ENCODE measurements around the gene EXOC6B. TPM values are rescaled to one million over a fixed set of nuclear protein-coding genes. Genes with fewer than 3 reads are reported as not detected.
A peak's percentile ranks its signal among the peaks of the same experiment; 100 is the strongest.
"Not testable (repeated sequence)": the region's sequence is repeated elsewhere in the genome, so short reads cannot be mapped to it uniquely, and the experiment has no call there.

Gene EXOC6B
- total RNA-seq, 1 donor: 9.2 TPM

DNA sequence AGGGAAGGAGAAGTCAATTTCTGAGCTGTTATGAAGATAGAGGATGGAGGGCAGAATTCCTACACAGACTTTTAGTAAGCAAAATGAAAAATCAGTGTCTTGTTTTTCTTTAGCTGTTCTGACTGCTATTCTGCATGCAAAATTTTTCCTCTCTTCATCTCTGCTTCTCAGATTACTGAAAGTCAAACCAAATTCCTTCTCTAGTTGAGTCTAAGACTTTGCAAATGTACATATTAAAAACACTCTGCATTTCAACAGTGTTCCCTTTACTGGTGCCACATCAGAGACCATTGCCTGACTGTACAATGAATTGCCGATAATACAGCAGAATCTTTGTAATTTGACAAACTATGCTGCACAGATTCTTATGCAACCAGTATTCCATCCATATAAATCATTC is 198.8 kb downstream of the EXOC6B start:
- no peak for DNase-seq (ENCODE audit: low read depth in 2 of 3, low spot score in 2 of 3)

DNA sequence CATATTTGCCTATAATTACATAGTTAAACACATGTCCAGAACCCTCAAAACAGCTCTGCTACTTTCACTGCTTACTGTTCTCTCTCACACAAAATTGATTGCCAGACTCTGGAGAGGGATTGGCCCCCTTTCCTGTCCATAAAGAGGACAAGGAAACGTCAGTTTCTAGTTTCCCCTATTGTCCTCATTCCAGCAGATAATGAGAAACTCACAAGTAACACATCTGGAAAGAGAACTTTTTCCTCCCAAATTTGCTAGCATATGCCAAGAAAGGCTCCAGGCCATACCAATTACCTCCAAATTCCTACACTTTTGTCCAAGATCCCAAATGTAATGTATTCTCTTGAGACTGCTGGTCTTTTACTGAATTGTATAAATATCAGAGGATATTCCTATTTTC is 200.5 kb downstream of the EXOC6B start:
- DNase-seq (ENCODE audit: low read depth in 2 of 3, low spot score in 2 of 3): no peak

DNA sequence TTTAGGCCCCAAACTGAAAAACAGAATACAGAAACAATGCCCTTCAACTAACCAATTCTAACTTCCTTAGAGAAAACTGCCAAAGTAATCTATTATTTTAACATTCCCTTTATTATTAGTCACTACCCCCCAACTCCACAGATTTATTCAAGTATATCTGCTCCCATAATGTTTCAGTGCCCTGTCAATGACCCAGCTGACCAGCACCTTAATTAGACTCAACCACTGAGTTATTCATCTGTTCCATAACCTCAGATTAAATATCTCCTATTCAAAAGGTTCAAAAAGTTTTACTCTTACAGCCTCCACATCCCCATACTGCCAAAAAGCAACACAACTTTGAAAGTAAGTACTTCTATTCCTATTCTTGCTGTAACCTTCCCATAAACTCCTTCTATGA is 202.4 kb downstream of the EXOC6B start:
- DNase-seq (ENCODE audit: low read depth in 2 of 3, low spot score in 2 of 3): no peak

DNA sequence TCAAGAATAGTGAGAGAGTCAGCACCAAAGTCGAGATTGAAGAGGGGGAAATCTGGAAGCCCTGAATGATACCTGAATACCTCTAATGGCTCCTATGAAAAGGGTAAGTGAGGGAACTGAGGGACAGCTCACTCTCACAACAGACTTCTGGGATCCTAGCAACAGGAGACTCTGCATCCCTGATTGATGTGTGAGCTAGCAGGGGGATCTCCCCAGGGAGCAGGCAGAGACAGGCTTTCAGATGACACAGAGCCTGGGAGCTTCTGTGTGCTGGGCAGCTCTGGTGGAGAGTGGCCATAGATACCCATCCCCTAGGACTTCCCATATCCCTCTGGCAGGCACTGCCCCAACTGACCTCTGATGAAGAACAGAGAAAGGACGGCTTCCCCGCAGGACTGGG is 206.2 kb downstream of the EXOC6B start:
- DNase-seq (ENCODE audit: low read depth in 2 of 3, low spot score in 2 of 3): no peak

DNA sequence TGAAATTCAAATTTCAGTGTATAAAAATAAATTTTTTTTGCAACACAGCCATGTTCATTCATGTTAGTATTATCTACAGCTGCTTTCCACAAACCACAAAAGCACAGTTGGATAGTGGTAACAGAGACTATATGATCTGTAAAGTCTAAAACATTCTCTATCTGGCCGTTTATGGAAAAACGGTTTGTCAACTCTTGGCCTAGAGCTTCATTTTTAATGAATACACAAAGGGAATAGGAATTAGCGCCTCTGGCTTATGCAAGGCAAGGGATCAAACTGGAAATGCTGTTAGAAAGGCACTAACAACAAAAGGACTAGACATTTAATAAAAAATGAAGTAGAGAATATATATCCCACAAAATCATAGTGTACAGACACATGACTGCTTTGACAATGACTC is 211.9 kb downstream of the EXOC6B start:
- no peak for DNase-seq (ENCODE audit: low read depth in 2 of 3, low spot score in 2 of 3)

DNA sequence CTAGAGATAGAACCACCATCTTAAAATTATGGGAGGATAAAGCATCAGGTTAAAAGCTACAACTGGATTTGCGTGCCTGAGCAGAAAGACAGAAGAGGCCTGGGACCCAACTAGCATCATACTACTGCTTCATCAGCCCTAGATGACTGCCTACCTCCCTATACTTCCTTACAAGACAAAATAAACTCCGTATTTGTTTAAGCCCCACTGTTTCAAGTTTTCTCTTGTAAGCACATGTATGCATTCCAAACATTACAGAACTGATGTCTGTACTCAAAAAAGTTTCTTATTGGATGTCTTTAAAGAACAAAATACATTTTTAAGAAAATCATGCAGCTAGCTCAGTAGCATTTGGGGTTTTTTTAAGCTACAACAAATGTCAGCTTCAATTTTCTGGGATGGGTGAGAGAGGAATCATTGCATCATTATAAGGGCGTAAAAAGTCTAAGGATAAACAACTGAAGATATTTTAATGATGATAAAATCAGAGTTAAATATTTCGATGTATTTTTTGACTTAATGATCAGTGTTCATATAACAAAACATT is 213.1 kb downstream of the EXOC6B start:
- DNase-seq (ENCODE audit: low read depth in 2 of 3, low spot score in 2 of 3): no peak

DNA sequence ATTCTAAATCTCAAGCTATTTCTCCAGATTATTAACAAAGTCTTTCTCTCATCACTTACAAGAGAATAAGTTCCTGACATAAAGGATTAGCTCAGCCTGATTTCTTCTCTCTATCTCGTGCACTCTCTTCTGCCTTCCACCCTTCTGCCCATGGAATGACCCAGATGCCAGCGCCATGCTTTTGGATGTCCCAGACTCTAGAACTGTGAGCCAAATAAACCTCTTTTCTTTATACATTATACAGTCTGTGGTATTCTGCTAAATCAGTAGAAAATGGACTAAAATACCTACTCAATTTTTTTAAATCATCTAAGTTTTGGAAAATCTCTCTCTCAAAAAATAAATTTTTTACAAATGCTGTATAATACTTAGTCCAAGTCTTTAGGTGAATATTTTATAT is 218.6 kb downstream of the EXOC6B start:
- no peak for DNase-seq (ENCODE audit: low read depth in 2 of 3, low spot score in 2 of 3)

DNA sequence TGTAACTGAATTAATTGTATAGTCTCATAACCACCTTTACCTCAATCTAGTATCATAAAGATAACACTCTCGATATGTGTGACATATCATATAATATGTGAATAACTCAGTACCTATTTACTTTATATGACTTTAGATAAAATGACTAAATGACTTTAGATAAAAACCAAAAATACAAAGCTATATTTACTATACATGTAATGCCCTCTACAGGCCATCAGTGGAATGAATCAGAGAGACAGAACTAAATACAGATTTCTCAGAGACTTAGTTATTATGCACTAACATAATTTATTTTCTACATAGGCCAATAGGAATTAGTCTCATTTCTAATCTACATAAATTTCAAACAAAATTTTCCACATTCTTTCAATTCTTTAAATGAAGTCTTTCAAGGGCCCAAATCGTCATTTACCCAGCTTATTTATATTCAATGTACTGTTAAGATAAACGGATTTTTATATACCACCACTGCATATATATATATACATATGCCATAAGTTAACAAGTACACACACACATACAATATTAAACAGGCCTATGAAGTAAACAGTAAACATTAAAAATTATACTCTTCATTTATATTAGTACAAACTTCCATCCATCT is 219.9 kb downstream of the EXOC6B start:
- peak in 2 of 3 donors; percentile 0 to 24 for DNase-seq (ENCODE audit: low read depth in 2 of 3, low spot score in 2 of 3)

DNA sequence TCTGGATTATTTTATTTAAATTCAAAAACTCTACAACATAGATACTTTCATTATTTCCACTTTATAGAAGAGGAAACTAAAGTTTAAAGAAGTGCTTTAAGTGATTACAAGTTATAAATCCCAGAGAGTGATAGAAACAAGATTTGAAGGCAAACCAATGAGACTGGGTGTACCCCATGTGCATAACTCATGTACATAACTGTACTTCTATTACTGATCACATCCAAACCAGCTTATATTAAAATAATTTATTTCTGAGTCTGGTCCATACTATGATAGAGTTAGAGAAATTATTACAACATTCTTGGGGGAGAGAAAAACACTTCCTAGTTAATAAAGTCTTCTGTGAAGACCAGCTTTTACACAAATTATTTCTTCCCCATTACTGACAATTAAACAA is 221.4 kb downstream of the EXOC6B start:
- DNase-seq (ENCODE audit: low read depth in 2 of 3, low spot score in 2 of 3): no peak

DNA sequence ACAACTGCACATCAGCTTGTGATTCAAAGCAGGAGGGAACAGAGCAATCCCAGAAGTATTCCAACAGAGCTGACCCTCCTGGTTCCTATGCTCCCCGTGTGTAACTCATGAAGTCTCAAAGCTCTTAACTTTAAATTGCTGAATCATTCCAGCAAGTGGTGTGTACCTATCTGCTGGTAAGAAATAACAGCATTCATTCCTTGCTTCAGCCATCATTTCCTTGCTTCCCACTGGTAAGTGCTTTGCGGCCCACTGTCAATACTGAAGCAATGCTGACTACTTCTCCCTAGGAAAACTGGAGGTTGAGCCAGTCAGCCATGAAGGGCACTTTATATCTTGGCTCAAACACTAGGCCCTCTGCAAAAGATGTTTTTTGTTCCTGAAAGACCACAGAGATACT is 222.4 kb downstream of the EXOC6B start:
- no peak for DNase-seq (ENCODE audit: low read depth in 2 of 3, low spot score in 2 of 3)

DNA sequence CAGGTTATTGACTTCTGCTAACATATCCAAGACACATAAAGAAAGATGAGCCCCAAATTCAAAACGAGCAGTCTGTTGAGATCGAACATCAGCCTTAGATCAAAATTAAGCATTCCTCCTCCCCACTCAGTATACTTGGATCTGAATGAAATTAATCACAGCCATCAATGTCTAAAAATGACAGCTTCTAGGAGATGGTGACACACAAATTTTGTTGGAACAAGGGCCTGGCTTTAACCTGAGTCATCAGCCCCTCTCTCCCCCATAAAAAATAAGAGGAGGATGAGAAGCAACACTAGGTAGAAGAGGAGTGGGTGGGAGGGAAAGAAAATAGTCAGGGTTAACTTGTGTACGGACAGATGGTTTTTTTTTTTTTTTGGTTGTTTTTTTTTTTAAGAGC is 223.1 kb downstream of the EXOC6B start:
- DNase-seq (ENCODE audit: low read depth in 2 of 3, low spot score in 2 of 3): no peak

DNA sequence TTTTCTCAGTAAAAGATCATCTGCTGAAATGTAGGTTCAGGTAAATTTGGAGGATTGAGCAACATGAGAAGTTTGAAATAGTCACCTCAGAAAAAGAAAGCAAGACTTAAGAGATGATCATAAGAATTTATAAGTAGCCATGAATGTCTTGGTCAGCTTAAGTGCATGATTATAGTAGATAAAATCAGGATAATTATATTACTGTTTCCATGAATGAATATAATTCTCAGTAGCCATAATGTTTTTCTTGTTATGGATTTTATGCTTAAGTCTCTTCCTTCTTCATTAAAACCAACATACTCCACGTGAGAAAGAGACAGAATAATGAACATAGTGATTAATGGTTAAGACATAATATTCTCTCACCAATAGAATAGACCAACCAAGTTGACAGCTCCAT is 223.7 kb downstream of the EXOC6B start:
- DNase-seq (ENCODE audit: low read depth in 2 of 3, low spot score in 2 of 3): no peak

DNA sequence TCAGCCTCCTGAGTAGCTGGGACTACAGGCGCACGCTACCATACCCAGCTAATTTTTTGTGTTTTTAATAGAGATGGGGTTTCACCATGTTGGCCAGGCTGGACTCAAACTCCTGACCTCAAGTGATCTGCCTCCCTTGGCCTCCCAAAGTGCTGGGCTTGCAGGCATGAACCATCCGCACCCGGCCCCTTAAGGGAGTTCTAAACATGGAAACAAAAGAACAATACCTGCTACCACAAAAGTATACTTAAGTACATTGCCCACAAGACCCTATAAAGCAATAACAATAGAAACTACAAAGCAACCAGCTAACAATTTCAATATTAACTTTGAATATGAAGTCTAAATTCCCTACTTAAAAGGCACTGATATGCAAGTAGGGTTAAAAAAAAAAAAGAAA is 242.0 kb downstream of the EXOC6B start:
- not testable (repeated sequence) for DNase-seq (ENCODE audit: low read depth in 2 of 3, low spot score in 2 of 3)

DNA sequence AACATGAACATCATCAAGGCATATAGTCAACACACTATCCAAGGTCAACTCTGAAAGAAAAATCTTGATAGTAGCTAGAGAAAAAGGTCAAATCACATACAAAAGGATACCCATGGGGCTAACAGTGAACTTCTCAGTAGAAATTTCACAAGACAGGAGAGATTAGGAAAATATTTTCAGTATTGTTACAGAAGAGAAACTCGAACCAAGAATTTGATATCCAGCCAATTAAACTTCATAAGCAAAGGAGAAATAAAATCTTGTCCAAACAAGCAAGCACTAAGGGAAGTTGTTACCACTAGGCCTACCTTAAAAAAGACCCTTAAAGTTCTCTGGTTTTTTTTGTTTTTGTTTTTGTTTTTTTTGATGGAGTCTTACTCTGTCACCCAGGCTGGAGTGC is 242.5 kb downstream of the EXOC6B start:
- DNase-seq (ENCODE audit: low read depth in 2 of 3, low spot score in 2 of 3): no peak

DNA sequence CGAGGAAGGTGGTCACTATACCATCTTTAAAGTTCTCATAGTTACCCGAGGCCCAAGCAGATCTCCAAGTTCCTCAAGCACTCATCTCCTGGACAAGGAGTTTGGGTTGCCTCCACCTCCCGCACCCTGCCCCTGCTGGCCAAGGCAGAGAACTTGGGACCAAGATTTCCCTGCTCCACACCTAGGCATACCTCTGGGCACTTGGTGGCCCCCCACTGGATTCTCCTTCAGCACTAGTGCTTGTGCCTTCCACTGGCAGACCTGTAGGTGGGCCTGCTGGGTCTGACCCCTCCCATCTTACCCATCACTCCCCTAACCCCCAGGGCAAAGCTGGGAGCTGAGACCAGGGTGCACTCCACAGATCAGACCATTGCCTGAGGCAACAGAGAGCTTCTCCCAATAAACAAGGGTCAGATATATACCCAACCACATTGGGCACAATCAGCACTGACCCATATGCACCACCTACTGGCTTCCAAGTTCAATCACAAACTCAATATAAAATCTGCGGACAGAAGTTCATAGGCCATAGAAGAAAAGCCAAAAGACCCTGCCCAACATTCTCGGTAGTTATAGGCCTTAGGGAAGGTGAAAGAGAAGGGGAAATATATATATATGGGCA is 244.2 kb downstream of the EXOC6B start:
- no peak for DNase-seq (ENCODE audit: low read depth in 2 of 3, low spot score in 2 of 3)

DNA sequence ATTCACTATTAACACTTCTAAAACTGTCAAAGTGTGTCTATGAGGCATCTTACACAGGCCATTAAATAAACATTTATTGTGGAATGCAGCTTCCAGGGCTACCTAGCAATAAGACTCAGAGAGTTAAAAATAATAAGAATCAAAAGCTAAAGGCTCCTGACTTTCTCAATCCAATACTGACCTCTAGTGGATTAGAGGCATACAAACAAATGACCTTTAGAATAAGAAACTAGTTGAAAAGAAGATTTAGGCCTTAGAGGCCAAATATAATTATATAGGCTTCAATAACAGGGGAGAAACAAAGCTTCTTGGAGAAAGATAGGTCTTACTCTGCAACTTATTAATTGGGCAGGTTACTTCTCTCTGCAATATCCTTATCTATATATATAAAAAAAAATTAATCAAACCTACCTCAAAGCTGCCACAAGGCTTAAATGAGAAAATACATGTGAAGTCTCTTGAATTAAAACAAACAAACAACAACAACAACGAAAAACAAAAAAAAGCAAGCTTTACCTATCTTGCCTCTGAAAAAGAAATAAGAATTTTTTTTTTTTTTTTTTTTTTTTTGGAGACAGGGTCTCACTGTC is 246.1 kb downstream of the EXOC6B start:
- DNase-seq (ENCODE audit: low read depth in 2 of 3, low spot score in 2 of 3): peak in 2 of 3 donors; percentile 33 to 74

DNA sequence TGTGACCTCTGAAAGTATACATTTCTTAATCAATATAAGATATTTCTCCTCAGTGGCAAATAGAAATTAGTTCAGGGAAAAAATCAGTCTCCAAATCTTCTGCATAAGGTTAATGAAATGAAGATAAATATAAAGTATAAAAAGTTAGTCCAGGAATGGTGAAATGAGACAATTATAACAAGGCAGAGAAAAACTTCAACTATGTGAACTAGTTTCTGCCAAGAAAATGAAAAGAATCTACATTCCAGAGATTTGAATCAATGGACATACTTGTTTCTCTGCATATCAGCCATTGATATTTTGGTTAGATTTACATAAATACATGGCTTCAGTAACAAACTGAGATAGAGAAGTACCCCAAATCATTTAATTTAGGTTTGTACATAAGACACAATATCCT is 249.0 kb downstream of the EXOC6B start:
- no peak for DNase-seq (ENCODE audit: low read depth in 2 of 3, low spot score in 2 of 3)

DNA sequence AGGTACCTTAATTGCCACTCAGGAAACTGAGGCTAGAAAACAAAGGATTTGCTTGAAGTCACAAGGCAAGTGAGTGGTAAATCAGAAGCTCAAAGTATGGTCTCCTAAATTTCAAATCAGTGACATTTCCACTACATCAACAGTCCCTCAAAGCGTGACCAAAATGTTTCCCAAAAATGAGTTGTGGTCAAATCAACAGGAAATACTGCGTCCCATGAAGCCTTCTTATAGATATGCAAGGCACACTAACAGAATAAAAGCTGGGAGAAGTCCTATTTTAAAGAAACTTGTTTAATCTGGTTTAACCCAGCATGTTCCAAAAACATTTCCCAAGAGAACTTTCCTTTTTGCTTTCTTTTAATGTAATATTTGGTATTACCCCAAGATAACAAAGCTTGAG is 249.4 kb downstream of the EXOC6B start:
- DNase-seq (ENCODE audit: low read depth in 2 of 3, low spot score in 2 of 3): no peak

DNA sequence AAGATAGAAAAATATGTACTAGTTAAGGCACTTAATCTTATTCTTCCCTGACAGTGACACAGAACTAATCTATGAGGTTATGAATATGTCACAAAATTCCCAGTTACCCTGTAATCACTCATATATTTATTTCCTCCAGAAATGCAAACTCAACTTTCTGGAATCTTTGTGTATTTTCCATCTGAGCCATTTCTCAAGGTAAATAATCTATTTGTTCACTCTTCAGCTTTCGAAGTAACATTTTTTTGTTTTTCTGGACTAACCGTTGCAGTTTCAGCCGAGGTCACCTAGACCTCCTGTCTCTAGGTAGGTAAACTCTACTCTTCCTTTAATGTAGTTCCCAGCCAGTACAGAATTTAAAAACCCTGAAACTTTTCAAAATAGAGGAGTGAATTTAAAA is 250.9 kb downstream of the EXOC6B start:
- DNase-seq (ENCODE audit: low read depth in 2 of 3, low spot score in 2 of 3): no peak

DNA sequence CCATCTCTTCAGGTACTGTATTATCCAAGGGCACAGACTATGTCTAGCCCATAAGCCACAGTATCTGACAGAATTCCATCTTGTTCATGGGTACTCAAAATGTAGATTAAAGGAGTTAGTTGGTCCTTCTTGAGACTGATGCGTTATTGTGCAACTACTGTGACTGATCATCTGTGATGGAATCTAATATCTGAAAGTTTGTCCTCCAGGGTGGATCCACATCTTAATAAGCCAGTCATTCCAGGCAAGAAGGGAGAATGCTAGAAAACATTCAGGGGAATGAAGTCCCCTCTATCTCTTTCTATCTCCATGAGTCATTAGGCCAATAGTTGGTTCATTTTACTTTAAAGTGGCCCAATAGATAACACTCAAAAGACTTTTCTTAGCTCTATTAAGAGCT is 252.6 kb downstream of the EXOC6B start:
- DNase-seq (ENCODE audit: low read depth in 2 of 3, low spot score in 2 of 3): no peak

DNA sequence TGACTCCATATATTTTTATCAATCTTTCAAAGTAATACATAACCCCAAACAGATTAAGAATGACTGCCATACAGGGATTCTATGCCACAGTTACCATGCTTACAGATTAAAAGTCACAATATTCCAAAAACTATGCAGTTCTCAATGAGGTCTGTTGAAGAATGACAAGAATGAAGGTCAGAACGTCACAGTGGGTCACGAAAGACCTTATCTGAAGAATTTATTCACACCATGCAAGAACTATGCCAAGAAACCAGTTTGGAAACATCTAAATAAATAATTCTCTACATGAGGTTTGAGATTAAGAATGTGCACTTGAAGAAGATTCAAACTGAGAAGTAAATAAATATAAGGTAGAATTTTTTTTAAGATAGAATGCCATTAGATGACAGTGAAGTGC is 253.3 kb downstream of the EXOC6B start:
- DNase-seq (ENCODE audit: low read depth in 2 of 3, low spot score in 2 of 3): no peak

DNA sequence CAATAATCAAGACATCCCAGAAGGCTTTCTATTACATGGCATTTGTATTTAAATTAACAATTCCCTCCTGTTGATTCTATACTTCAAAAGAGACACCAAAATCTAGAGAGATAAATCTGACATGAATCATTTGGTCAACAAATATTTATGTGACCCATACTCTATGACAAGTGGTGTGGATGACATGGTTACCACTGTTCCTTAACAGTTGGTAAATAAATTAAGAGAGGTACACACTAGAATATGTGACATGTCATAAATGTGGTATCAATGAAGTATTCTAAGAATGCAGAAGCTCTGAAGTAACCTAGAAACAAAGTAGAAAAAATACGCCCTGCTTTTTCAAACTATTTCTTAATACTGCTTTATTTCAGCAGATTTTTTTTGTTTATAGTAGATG is 255.4 kb downstream of the EXOC6B start:
- no peak for DNase-seq (ENCODE audit: low read depth in 2 of 3, low spot score in 2 of 3)
